AG04450 (cell line): ENCODE measurements around the gene SRPX. TPM values are rescaled to one million over a fixed set of nuclear protein-coding genes. Genes with fewer than 3 reads are reported as not detected.

Experiments
- CTCF ChIA-PET: fragments of 300-600, 350-600 bp; formaldehyde crosslinking; extraction: SDS; loops from one replicate; lab custom pipeline; 2022; ENCODE audit warnings: antibody characterized with exemption, inconsistent platforms; lab: Charles Lee
- POLR2A ChIA-PET: fragments of 350-600 bp; formaldehyde crosslinking; extraction: SDS; loops from one replicate; lab custom pipeline; 2021; ENCODE audit warnings: antibody characterized with exemption, inconsistent platforms; lab: Yijun Ruan, JAX
- DNase-seq: peaks from one replicate; pipeline ENCODE4 v3.0.0-alpha.2; 2011; ENCODE audit warnings: low read depth, low spot score
- H3K27ac ChIP-seq: one replicate; pipeline ENCODE4 v1.5.1; 2012; ENCODE audit warnings: low read depth, low read length, control low read depth
- H3K27me3 ChIP-seq: one replicate; pipeline ENCODE4 v1.6.0; 2012; ENCODE audit warnings: low read length; ENCODE audit not compliant: control insufficient read depth, insufficient read depth
- H3K4me3 ChIP-seq: 2 replicates; pipeline ENCODE4 v1.5.1; 2011; ENCODE audit warnings: mild to moderate bottlenecking, low read depth, low read length, control low read depth
- H3K9me3 ChIP-seq: 2 replicates; pipeline ENCODE4 v1.5.1; 2012; ENCODE audit warnings: low read length; ENCODE audit not compliant: control insufficient read depth, insufficient read depth
- polyA plus RNA-seq: library from polyadenylated mRNA; depleted of rRNA; stranded (reverse); fragments of >200 nt; gene quantifications from 2 replicates; pipeline ENCODE4 v1.2.3, GENCODE V29; 2011
- TF ChIP-seq, protein P1 (sequence below): IDR thresholded peaks from 2 replicates; pipeline ENCODE4 v1.5.1; 2011; ENCODE audit warnings: low read depth, low read length, control low read depth, inconsistent platforms

The SRPX gene
- polyA plus RNA-seq, 1 experiment: 49.6 TPM

DNA sequence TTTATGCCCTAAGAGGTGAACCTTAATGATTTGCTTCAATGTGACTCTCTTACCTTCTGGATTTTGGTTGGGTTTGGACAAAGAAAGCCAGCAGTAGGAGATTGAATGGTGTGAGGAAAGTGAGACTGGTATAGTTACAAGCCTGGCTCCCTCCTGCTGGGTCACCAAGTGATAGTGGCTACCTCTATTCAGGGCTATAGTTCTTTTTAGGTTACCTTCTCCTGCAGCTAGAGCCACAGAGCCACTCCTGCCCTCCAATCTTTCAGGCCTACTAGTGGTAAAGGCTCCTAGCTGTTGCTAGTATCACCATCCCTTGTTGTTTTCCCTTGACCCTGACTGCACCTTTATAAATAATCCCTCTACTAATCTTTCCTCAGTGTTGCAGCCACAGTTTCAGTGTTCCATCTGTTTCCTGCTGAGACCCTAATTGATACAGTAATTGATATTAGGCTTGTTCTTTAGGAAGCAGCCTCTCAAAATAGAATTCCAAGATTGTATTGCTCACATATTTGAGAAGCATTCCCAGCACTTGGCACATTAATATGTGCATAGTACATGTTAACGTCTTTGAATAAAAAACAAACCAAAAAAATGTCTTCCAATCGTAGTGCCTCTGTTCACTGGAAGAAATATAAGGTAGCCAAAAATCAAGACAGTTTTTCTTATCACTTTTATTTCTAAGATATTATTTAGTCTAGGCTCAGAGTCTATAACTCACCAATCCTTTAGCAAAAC, 82.3 kb downstream of the SRPX start:
- ChIA-PET POLR2A (no interaction called here), CTCF (no interaction called here)
- Histone ChIP-seq H3K27ac (no peak overlapping the region), H3K27me3 (no peaks in the 10 kb centered on the region), H3K4me3 (no peak overlapping the region), H3K9me3 (no peaks in the 10 kb centered on the region)
- DNase-seq: no peak
- TF ChIP-seq, protein P1, sequence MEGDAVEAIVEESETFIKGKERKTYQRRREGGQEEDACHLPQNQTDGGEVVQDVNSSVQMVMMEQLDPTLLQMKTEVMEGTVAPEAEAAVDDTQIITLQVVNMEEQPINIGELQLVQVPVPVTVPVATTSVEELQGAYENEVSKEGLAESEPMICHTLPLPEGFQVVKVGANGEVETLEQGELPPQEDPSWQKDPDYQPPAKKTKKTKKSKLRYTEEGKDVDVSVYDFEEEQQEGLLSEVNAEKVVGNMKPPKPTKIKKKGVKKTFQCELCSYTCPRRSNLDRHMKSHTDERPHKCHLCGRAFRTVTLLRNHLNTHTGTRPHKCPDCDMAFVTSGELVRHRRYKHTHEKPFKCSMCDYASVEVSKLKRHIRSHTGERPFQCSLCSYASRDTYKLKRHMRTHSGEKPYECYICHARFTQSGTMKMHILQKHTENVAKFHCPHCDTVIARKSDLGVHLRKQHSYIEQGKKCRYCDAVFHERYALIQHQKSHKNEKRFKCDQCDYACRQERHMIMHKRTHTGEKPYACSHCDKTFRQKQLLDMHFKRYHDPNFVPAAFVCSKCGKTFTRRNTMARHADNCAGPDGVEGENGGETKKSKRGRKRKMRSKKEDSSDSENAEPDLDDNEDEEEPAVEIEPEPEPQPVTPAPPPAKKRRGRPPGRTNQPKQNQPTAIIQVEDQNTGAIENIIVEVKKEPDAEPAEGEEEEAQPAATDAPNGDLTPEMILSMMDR: no peak

DNA sequence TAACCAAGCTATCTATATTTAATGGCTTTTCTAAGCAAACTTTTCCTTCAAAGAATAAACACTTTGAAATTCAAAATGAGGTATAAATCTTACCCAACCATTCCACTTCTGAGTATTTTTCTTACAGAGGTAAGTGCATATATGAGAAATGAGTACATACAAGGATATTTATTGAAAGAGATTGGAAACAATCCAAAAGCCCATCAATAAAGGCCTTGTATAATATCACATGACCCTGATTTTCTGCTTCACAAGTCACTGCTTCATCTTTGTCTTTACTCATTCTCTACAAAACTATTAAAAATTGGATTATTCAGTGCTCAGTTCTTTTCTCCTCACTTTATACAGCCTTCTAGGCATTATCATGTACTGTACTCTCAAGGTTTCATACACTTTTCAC, 91.3 kb downstream of the SRPX start:
- no peak for DNase-seq
- ChIA-PET CTCF (no interaction called here), POLR2A (no interaction called here)
- TF ChIP-seq, protein P1: no peak
- Histone ChIP-seq H3K9me3 (no peaks in the 10 kb centered on the region), H3K4me3 (no peak overlapping the region), H3K27me3 (no peaks in the 10 kb centered on the region), H3K27ac (no peak overlapping the region)

DNA sequence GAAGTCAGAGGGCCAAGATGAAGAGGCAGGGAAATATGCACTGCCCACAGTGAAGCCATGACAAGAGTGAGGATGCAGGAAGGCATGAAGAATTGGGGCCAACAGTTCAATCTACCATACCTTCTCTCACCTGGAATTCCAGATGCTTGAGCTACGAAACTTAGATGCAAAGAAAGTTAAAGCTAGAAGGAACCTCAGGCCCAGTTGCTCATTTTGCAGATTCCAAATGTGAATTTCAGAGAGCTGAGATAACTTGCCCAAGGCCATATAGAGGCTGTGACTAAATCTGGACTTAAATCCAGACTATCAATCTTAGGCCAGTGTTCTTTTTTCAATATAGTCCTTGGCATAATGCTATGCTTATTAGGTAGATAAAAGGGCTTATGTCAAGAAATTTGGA, 92.7 kb downstream of the SRPX start:
- no peaks in the 10 kb centered on the region for H3K9me3 ChIP-seq
- H3K27me3 ChIP-seq: no peaks in the 10 kb centered on the region
- DNase-seq: no peak
- ChIA-PET CTCF (no interaction called here), POLR2A (no interaction called here)
- H3K4me3 ChIP-seq: no peak overlapping the region
- H3K27ac ChIP-seq: no peak overlapping the region
- TF ChIP-seq, protein P1: no peak

DNA sequence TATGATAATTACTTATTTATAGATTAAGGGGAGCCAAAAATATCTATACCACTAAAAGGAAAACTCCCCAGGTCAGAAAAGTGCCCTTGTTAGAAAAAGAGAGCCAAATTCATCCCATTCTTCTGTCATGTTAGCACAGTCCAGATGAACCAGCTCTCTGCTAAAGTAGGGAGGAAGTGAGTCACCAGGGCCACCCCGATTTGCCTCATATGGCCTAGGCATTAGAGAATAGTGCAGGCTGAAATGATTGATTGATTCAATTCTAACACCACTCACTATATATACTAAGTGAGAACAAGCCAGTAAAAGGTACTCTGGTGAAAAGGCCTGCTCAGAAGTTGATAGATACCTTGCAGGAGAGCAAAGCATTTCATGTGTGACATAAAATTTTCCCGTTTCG, 94.5 kb downstream of the SRPX start:
- no peaks in the 10 kb centered on the region for H3K9me3 ChIP-seq
- no peak overlapping the region for H3K4me3 ChIP-seq
- CTCF ChIA-PET: interaction anchor here (1.0 kb wide), 1 partner anchor 40 kb away, joined by 3 read pairs; no protein-coding TSS in a partner anchor
- DNase-seq: no peak
- TF ChIP-seq, protein P1: no peak
- POLR2A ChIA-PET: no interaction called here
- no peaks in the 10 kb centered on the region for H3K27me3 ChIP-seq
- no peak overlapping the region for H3K27ac ChIP-seq

DNA sequence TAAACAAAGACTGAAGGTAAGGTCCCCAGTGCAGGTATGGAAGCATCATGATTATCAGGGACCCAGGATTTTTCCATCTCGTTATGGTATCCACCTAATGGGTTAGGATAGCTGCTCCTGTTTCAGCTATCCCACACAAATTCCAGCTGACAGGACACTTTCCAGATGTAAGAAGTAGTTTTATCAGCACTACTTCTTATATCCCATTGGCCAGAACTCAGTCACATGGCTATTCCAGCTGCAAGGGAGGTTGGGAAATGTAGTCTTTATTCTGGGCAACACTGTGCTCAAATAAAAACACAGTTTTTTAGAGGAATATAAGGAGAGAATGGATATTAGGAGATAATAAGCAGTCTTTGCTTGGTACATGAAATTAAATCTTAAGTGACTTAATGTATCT, 96.7 kb downstream of the SRPX start:
- DNase-seq: no peak
- ChIA-PET POLR2A (no interaction called here), CTCF (no interaction called here)
- Histone ChIP-seq H3K9me3 (no peaks in the 10 kb centered on the region), H3K27ac (no peak overlapping the region), H3K27me3 (no peaks in the 10 kb centered on the region), H3K4me3 (no peak overlapping the region)
- TF ChIP-seq, protein P1: no peak
